Fibroblast of pulmonary artery (primary cell): ENCODE results near the gene PRAMEF6.
"Not testable (repeated sequence)": the region's sequence is repeated elsewhere in the genome, so short reads cannot be mapped to it uniquely, and the experiment has no call there.

Source experiments
- DNase-seq: peaks from one replicate; pipeline ENCODE4 v3.0.0-alpha.2; 2010; ENCODE audit warnings: low read depth
- H3K4me3 ChIP-seq: replicated peaks from 2 replicates; pipeline ENCODE4 v1.5.1; 2011; ENCODE audit warnings: low read depth, mild to moderate bottlenecking, control low read depth, low read length, moderate library complexity

The PRAMEF6 gene

DNA sequence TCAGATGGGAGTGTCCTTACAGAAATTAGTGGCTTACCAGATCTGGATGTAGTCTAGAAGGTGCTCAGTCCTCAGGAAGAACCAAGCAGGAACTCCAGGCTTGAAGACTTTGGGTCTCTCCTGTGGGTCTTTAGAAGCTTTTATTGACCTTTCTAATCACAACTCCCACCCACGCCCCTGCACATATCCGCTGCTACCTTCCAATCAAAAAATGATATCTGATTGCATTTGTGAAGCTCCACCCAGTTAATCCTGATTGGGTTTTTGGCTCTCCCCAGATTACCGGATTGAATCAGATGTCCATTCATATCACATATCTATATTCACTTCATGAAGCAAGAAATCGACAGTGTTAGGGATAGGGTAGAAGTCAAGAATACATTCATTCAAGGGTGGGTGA, at the start of gene PRAMEF6:
PRAMEF6 (minus strand) TSS at position 101 of the 400 bp plus-strand sequence. CDS start 5,062 bp downstream, outside the sequence.
- DNase-seq, H3K4me3 ChIP-seq: not testable (repeated sequence)

GRCh38 chr1:12924368-12924767, 23.0 kb downstream of the PRAMEF6 start:
- not testable (repeated sequence) for DNase-seq, H3K4me3 ChIP-seq

DNA sequence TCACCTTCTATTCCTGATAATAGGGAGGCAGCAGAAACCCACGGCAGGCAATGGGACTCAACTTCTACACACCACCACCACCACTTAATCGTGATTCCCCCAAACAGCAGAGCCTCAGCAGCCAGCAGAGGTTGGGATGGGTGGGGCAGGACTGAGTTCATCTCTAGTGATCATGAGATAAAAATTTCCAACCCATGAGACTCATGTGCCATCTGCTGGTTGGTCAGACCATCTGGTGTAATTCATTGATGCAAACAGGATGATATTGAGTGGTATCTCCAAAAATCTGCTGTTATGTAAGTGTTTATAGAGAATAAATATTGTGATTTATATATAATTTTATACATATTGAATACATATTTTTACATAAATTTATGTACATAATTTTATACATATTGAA, 25.6 kb downstream of the PRAMEF6 start:
- not testable (repeated sequence) for H3K4me3 ChIP-seq, DNase-seq

DNA sequence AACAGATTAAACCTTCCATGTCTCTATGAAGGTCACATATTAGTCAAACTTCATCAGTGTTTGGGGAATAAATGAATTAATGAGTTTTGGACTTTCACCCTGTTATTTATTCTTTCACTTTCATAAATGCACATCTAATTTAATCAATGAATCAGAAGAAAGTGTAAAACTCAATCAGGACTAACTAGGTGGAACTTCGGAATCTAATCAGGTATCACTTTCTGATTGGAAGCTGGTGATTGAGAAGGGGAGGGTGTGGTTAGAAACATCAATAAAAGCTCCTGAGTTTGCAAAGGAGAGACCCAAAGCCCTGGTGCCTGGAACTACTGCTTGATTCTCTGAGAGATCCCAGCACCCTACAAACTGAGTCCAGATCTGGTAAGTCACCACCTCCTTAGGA, 31.1 kb downstream of the PRAMEF6 start, which contains the start of gene PRAMEF7:
PRAMEF7 (plus strand) TSS at position 301 of the 400 bp plus-strand sequence. CDS start 1,083 bp downstream, outside the sequence.
- not testable (repeated sequence) for H3K4me3 ChIP-seq, DNase-seq

GRCh38 chr1:12903793-12904572, 43.4 kb downstream of the PRAMEF6 start:
- not testable (repeated sequence) for DNase-seq, H3K4me3 ChIP-seq

DNA sequence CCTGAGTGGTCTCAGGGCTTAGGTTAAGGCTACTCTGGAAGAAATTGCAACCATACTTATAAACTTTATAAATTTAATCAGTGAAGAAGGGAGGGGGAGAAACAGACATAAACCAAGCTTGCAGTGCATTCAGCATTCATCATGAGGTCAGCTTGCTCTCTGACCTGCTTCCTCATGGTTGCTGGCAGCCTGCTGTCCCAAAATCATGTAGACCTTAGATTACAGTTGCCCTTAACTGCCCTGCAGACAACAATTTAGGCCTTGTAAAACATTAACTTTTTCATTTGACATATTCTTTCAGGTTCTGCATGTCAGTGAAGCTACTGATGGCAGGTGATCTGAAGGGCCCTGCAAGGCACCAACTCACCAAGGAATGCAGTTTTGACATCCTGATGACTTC, 48.2 kb downstream of the PRAMEF6 start:
- not testable (repeated sequence) for DNase-seq, H3K4me3 ChIP-seq

DNA sequence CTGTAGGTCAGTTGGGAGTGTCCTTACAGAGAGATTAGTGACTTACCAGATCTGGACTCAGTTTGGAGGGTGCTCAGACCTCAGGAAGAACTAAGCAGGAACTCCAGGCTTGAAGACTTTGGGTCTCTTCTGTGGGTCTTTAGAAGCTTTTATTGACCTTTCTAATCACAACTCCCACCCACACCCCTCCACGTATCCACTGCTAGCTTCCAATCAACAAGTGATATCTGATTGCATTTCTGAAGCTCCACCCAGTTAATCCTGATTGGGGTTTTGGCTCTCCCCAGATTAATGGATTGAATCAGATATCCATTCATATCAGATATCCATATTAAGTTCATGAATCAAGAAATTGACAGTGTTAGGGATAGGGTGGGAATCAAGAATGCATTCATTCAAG, 49.2 kb downstream of the PRAMEF6 start, which contains the start of gene PRAMEF10:
PRAMEF10 (minus strand) TSS at position 101 of the 400 bp plus-strand sequence. CDS start 2,423 bp downstream, outside the sequence.
- H3K4me3 ChIP-seq, DNase-seq: not testable (repeated sequence)
